GM20000 (cell line): ENCODE measurements around the gene TRPV2.

Experiments
- DNase-seq: peaks from one replicate; pipeline ENCODE4 v3.0.0; 2012; ENCODE audit warnings: low spot score
- TF ChIP-seq, protein P1 (sequence below): IDR thresholded peaks from 2 replicates; pipeline ENCODE4 v1.5.1; 2012; ENCODE audit warnings: mild to moderate bottlenecking, control low read depth; ENCODE audit errors: extremely low read depth, missing control alignments

Gene TRPV2

DNA sequence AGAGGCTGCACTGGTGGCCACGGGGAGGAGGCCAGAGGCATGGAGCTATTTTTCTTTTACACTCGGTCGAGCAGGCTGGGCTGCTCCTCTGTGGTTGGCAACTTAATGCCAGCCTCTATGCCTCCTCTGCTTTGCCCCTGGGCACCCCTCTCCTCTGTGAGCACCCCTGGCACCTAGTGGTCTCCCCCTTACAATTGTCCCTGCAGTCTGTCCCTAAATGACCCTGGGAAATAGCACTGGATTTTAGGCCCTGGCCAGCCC, 49.6 kb downstream of the TRPV2 start:
- DNase-seq: no peak
- TF ChIP-seq, protein P1, sequence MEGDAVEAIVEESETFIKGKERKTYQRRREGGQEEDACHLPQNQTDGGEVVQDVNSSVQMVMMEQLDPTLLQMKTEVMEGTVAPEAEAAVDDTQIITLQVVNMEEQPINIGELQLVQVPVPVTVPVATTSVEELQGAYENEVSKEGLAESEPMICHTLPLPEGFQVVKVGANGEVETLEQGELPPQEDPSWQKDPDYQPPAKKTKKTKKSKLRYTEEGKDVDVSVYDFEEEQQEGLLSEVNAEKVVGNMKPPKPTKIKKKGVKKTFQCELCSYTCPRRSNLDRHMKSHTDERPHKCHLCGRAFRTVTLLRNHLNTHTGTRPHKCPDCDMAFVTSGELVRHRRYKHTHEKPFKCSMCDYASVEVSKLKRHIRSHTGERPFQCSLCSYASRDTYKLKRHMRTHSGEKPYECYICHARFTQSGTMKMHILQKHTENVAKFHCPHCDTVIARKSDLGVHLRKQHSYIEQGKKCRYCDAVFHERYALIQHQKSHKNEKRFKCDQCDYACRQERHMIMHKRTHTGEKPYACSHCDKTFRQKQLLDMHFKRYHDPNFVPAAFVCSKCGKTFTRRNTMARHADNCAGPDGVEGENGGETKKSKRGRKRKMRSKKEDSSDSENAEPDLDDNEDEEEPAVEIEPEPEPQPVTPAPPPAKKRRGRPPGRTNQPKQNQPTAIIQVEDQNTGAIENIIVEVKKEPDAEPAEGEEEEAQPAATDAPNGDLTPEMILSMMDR: no peak

DNA sequence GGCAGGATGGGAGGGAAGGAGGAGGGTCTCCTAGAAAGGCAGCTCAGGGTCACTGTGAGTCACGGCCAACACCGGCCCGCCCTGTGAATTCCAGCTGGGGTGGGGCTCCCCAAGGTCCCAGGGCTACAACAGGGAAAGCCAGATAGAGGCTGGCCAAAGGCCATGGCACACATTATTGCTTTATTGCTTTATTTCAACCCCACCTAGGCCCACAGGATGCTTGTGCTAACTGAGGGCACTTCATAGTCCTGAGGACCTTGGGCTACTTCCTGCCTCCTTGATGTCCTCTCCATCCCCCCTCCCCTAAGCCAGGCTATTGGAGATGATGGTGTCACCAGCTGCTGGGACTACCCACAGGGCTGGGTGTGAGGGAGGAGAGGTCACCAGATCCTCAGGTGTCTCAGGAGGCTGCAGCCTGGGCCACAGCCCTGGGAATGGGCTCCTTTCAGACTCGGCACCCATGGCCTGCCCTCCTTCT, 50.5 kb downstream of the TRPV2 start:
- DNase-seq: no peak

DNA sequence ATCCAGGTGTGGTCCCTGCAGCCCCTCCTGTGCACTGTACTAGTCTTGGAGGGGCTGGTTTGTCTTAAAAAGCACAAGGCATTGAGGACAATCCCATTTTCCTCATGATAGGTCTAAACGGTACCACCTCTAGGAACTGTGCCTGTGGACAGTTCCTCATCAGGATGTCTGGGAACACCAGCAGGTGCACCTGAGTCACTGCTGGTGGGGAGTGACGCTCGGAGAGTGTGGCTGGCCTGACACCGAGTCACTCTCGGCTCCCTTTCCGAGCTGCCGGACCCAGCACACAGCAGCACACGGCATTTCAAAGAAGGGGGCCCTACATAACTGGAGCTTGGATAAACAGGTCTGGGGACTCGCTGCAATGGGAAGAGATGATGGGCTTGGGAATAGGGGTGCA, 51.0 kb downstream of the TRPV2 start:
- no peak for DNase-seq
- TF ChIP-seq, protein P1: no peak

More for the DNA sequence above, 50.5 kb downstream of the TRPV2 start:
- TF ChIP-seq, protein P1: no peak

DNA sequence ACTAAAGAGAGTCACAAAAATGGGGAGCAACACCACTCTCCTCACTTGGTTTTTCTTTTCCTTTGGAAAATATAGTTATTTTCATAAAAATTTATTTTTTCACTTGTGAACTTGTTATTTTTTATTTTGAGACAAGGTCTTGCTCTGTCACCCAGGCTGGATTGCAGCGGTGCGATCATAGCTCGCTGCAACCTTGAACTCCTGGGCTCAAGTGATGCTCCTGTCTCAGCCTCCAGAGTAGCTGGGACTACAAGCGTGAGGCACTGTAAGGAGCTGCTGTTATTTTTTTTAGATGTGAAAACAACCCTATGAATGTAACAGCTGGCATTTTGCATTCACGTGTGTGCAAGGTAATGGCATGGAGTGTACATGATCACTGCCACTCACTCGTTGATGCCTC, 51.7 kb downstream of the TRPV2 start:
- DNase-seq: no peak
- TF ChIP-seq, protein P1: no peak

DNA sequence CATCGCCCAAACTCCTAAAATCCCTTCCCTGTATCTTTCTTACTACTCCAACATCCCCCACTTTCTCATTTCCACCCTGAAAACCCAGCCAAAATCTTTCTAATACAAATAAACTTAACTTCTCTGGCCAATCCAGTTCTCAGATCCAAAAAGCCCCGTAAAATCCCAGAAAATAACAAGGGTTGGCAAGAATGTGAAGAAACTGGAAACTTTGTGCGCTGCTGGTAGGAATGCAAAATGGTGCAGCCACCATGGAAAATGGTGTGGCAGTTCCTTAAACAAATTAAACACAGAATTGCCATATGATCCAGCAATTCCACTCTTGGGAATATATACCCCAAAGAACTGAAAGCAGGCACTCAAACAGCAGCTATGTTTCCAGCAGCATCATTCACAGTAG, 52.5 kb downstream of the TRPV2 start:
- no peak for DNase-seq
- TF ChIP-seq, protein P1: no peak

DNA sequence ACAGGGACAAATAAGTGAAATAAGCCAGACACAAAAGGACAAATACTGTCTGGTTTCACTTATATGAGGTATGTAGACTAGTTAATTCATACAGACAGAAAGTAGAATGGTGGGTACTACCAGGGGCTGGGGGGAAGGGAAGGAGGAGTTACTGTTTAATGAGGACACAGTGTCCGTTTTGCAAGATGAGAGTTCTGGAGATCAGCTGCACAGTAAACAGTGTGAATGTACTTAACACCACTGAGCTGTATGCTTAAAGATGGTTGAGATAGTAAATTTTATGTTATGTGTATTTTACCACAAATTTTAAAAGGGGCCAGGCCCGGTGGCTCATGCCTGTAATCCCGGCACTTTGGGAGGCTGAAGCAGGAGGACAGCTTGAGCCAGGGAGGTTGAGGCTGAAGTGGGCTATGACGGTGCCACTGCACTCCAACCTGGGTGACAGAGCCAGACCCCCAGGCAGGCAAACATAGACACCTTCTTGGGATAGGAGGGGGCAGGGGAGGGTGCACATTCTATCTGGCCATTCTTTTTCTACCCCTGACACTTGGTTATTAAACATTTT, 53.1 kb downstream of the TRPV2 start:
- TF ChIP-seq, protein P1: no peak
- DNase-seq: no peak

DNA sequence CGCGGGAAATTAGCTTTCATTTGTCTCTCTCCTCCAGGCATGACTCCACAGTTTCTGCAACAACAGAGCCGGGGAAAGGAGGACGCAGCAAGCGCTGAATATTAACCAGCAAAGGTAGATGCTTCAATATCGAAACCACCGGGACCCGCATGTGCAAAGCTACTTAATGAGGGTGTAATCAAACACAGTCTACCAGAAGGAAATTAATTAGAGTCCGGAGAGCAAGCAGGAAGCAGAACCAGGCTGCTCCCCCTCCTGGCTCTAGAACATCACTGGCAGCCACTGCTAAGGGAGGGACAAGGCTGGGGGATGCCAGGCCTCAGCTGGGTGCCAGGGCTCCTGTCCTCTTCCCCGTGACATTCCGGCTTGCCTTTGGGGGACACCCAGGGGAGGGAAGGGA, 54.9 kb downstream of the TRPV2 start:
- TF ChIP-seq, protein P1: no peak
- no peak for DNase-seq
